HepG2 (cell line): ENCODE measurements around the gene RTP4. TPM values are rescaled to one million over a fixed set of nuclear protein-coding genes. Genes with fewer than 3 reads are reported as not detected.

Experiments used
- ATAC-seq: fragments of 200-7000 bp; cut with Tn5 transposase; 3 replicates; pipeline ENCODE4 v1.9.1; 2020; ENCODE audit warnings: mild to moderate bottlenecking, moderate library complexity
- BruUV-seq: library from RNA; stranded (reverse); fragments of 400-500 nt; replicated peaks from 2 replicates; lab custom pipeline; 2021; lab: Mats Ljungman, UMichigan
- CTCF ChIA-PET: fragments of 300-600 bp; formaldehyde crosslinking; extraction: SDS; loops from one replicate; lab custom pipeline; 2021; ENCODE audit warnings: low total read pairs, inconsistent platforms, low intra/inter-chr PET ratio; lab: Yijun Ruan, JAX
- POLR2A ChIA-PET: fragments of 350-600 bp; sonication (Branson Sonifier 250); formaldehyde crosslinking; loops from one replicate; lab custom pipeline; 2020; ENCODE audit warnings: antibody characterized with exemption, inconsistent platforms; lab: Yijun Ruan, JAX
- DNase-seq: peaks from one replicate; pipeline ENCODE4 v3.0.0-alpha.2; 2015; ENCODE audit warnings: low spot score
- FAIRE-seq: peaks from 3 replicates; lab custom pipeline; 2011; peaks lifted over from hg19 to GRCh38; lab: Jason Lieb, UNC
- H2AFZ ChIP-seq: one replicate; pipeline ENCODE4 v1.6.1; 2011; ENCODE audit warnings: low read length, inconsistent platforms
- H3K27ac ChIP-seq: fragments of 300-600 bp; 3 replicates; pipeline ENCODE4 v1.8.0; 2011; ENCODE audit warnings: mixed run types, mild to moderate bottlenecking, mixed read lengths, low read length, inconsistent platforms; ENCODE audit not compliant: insufficient read depth; ENCODE audit errors: extremely low read length
- H3K27me3 ChIP-seq, 2 experiments: fragments of 200-600 bp in 1 of 2; 2 replicates in 1 of 2; 3 replicates in 1 of 2; pipeline versions ENCODE4 v1.6.0 to v1.8.0; 2011; ENCODE audit warnings: low read length in 2 of 2, mild to moderate bottlenecking in 2 of 2, moderate library complexity in 2 of 2, inconsistent platforms in 1 of 2; ENCODE audit not compliant: insufficient read depth in 2 of 2, control insufficient read depth in 1 of 2
- H3K36me3 ChIP-seq, 2 experiments: fragments of 200-600 bp in 1 of 2; replicated peaks in 1 of 2; 2 replicates in 1 of 2; 3 replicates in 1 of 2; pipeline versions ENCODE4 v1.5.1 to v1.8.0; 2011; ENCODE audit warnings: low read length in 2 of 2, inconsistent platforms in 1 of 2; ENCODE audit not compliant: insufficient read depth in 2 of 2, control insufficient read depth in 1 of 2
- H3K4me1 ChIP-seq: 2 replicates; pipeline ENCODE4 v1.5.1; 2012; ENCODE audit warnings: low read length, inconsistent platforms; ENCODE audit not compliant: insufficient read depth
- H3K4me2 ChIP-seq: 2 replicates; pipeline ENCODE4 v1.6.0; 2011; ENCODE audit warnings: low read depth, low read length, inconsistent platforms
- H3K4me3 ChIP-seq, 3 experiments: fragments of 200-600 bp in 1 of 3; sonication (generic), shearing (Covaris generic) in 1 of 3; replicated peaks in 1 of 3; 2 replicates each; pipeline ENCODE4 v1.5.1; 2011 to 2016; ENCODE audit warnings: low read length in 3 of 3, inconsistent platforms in 2 of 3, low read depth in 2 of 3, mild to moderate bottlenecking in 2 of 3, control low read depth in 1 of 3, mixed read lengths in 1 of 3; ENCODE audit not compliant: insufficient read depth in 1 of 3
- H3K79me2 ChIP-seq: one replicate; pipeline ENCODE4 v1.6.1; 2011; ENCODE audit warnings: low read length, inconsistent platforms; ENCODE audit not compliant: insufficient read depth
- H3K9ac ChIP-seq: 2 replicates; pipeline ENCODE4 v1.6.0; 2011; ENCODE audit warnings: mild to moderate bottlenecking, low read depth, low read length, inconsistent platforms; ENCODE audit not compliant: insufficient read depth
- H3K9me3 ChIP-seq: 2 replicates; pipeline ENCODE4 v1.5.1; 2012; ENCODE audit warnings: mild to moderate bottlenecking, low read length
- H4K20me1 ChIP-seq: 2 replicates; pipeline ENCODE4 v1.6.0; 2011; ENCODE audit warnings: inconsistent platforms, mild to moderate bottlenecking, low read length, moderate library complexity; ENCODE audit not compliant: insufficient read depth
- CREM ChIP-seq, 2 experiments: sonication (generic) in 1 of 2; formaldehyde crosslinking in 1 of 2; IDR thresholded peaks; 2 replicates each; pipeline versions ENCODE4 v1.4.0 to v1.6.1; 2016 to 2020; ENCODE audit warnings: antibody characterized with exemption in 1 of 2, mild to moderate bottlenecking in 1 of 2, missing genetic modification reagents in 1 of 2
- DMAP1 ChIP-seq: IDR thresholded peaks from 2 replicates; pipeline ENCODE4 v1.6.1; 2016
- GPBP1L1 ChIP-seq: sonication (generic); formaldehyde crosslinking; IDR thresholded peaks from 2 replicates; pipeline ENCODE4 v1.5.0; 2020; ENCODE audit warnings: mild to moderate bottlenecking, missing genetic modification reagents
- GPN1 ChIP-seq: sonication (generic); formaldehyde crosslinking; IDR thresholded peaks from 2 replicates; pipeline ENCODE4 v1.5.1; 2020; ENCODE audit warnings: missing genetic modification reagents, borderline replicate concordance
- JUND ChIP-seq: sonication (generic); formaldehyde crosslinking; IDR thresholded peaks from 2 replicates; pipeline ENCODE4 v1.8.0; 2022; ENCODE audit warnings: mild to moderate bottlenecking, missing genetic modification reagents
- MNT ChIP-seq: fragments of 450-650 bp; IDR thresholded peaks from 2 replicates; pipeline ENCODE4 v1.6.1; 2016
- MXD1 ChIP-seq: sonication (generic); formaldehyde crosslinking; IDR thresholded peaks from 2 replicates; pipeline ENCODE4 v1.4.0; 2020; ENCODE audit warnings: mild to moderate bottlenecking, missing genetic modification reagents
- PAX8 ChIP-seq: sonication (generic); formaldehyde crosslinking; IDR thresholded peaks from 2 replicates; pipeline ENCODE4 v1.8.0; 2022; ENCODE audit warnings: mild to moderate bottlenecking, missing genetic modification reagents, borderline replicate concordance
- RBFOX2 ChIP-seq: fragments of 200-400 bp; formaldehyde crosslinking; IDR thresholded peaks from 2 replicates; pipeline ENCODE4 v1.6.1; 2017; ENCODE audit warnings: low read depth, mild to moderate bottlenecking, low read length
- U2AF1 ChIP-seq: fragments of 200-400 bp; formaldehyde crosslinking; optimal IDR thresholded peaks from 2 replicates; pipeline ENCODE3; 2017; ENCODE audit warnings: mild to moderate bottlenecking, low read depth, low read length
- ZBTB43 ChIP-seq: sonication (generic); formaldehyde crosslinking; conservative IDR thresholded peaks from 2 replicates; pipeline ENCODE4 v1.4.0; 2020; ENCODE audit warnings: missing genetic modification reagents
- ZNF280D ChIP-seq: sonication (generic); formaldehyde crosslinking; IDR thresholded peaks from 2 replicates; pipeline ENCODE4 v1.5.1; 2020; ENCODE audit warnings: mild to moderate bottlenecking, missing genetic modification reagents
- ZSCAN25 ChIP-seq: sonication (generic); formaldehyde crosslinking; IDR thresholded peaks from 2 replicates; pipeline ENCODE4 v1.8.0; 2022; ENCODE audit warnings: mild to moderate bottlenecking, missing genetic modification reagents
- WGBS: methylation state at CpG from one replicate; pipeline ENCODE4 v1.1.6; 2017; ENCODE audit warnings: low lambda C conversion rate; 5-methylcytosine and 5-hydroxymethylcytosine counted together
- in situ Hi-C: cut with HindIII; loops from 2 replicates; pipeline ENCODE4 v1.10.0; 2017; ENCODE audit warnings: low pct_unique_long_range_greater_than_20kb; ENCODE audit not compliant: extremely low pct_ligation_motif_present
- intact Hi-C: fragments of 100-400 bp; cut with micrococcal nuclease; formaldehyde crosslinking; loops from one replicate; pipeline ENCODE4 v1.10.0; 2022; ENCODE audit not compliant: unreplicated experiment
- polyA plus RNA-seq, 8 experiments: library from polyadenylated mRNA; depleted of rRNA in 3 of 8; stranded (reverse) in 7 of 8; unstranded in 1 of 8; fragments of >200 nt; fragmentation: Illumina TruSeq in 4 of 8; extraction: Trizol in 4 of 8; gene quantifications; 2 replicates each; pipeline versions ENCODE4 v1.2.1 to v1.2.3, GENCODE V29; 2011 to 2016; ENCODE audit warnings: low read depth in 4 of 8, missing spikeins in 1 of 8, mixed read lengths in 1 of 8; ENCODE audit not compliant: insufficient read depth in 1 of 8
- total RNA-seq, 5 experiments: library from RNA; depleted of rRNA; stranded (reverse); fragments of >200 nt; fragmentation: Illumina TruSeq; extraction: Trizol; gene quantifications; 2 replicates each; pipeline ENCODE4 v1.2.3, GENCODE V29; 2016; ENCODE audit warnings: low read depth in 1 of 5

The RTP4 gene
- total and polyA plus RNA-seq, 2 of the 13 experiments (the other 11 are each of a cell fraction or from before 2014, with no cell fraction given), result 0.11 to 0.62 TPM

- Histone ChIP-seq H3K9me3 (no peaks in the 10 kb centered on the region), H3K27ac (no peak overlapping the region), H3K4me3 (no peak overlapping the region), H2AFZ (no peak overlapping the region), H3K27me3 (0 out of 5 replicates have a peak, but pooled peaks cover 0 to 2% of the 10 kb centered on the region in 2 experiments), H3K36me3 (no peaks in the 10 kb centered on the region), H3K4me2 (no peak overlapping the region), H3K79me2 (no peaks in the 10 kb centered on the region), H3K4me1 (no peaks in the 10 kb centered on the region)
- 26% methylated on average over 7 of the region's 7 CpGs for WGBS
- in situ Hi-C loops (no loop called here), intact Hi-C loops (no loop called here)
- FAIRE-seq, result no peak
- no peak for ATAC-seq
- no peak for DNase-seq
- no TSS peak for BruUV-seq
- TF ChIP-seq CREM (IDR thresholded peaks at IDR 0.05) (no peak), CREM (CRISPR knock-in tag; IDR thresholded peaks at IDR 0.05) (no peak), DMAP1 (no peak), ZNF280D (CRISPR knock-in tag) (no peak), ZSCAN25 (CRISPR knock-in tag) (no peak), JUND (CRISPR knock-in tag) (no peak), MXD1 (CRISPR knock-in tag) (no peak), RBFOX2 (no peak), PAX8 (CRISPR knock-in tag) (no peak), U2AF1 (no peak), GPBP1L1 (CRISPR knock-in tag) (no peak), GPN1 (no peak), MNT (no peak), ZBTB43 (CRISPR knock-in tag) (no peak)
- TF ChIP-seq, all 625 proteins: peak for 0
- H3K9ac ChIP-seq, result no peak overlapping the region
- no peaks in the 10 kb centered on the region for H4K20me1 ChIP-seq
- POLR2A ChIA-PET, result no interaction called here
- CTCF ChIA-PET, result no interaction called here
These were observed 45.9 kb upstream of the RTP4 start for GRCh38 chr3:187322291-187322690.
